Testis (tissue), 2 donors: Measurements from ENCODE around the gene SRGAP1.

ENCODE experiments used
- POLR2A ChIP-seq: fragments of 450-650 bp; IDR thresholded peaks from one replicate; pipeline ENCODE4 v1.6.1; 2017; ENCODE audit warnings: antibody characterized with exemption, mild to moderate bottlenecking, moderate library complexity
- TF ChIP-seq, protein P1 (sequence below), 3 experiments: fragments of 450-650 bp in 2 of 3; fragments of 200-600 bp in 1 of 3; sonication (generic) in 1 of 3; IDR thresholded peaks; one replicate each; pipeline ENCODE4 v1.5.1; 2016 to 2019; ENCODE audit warnings: antibody characterized with exemption in 3 of 3, mild to moderate bottlenecking in 2 of 3, moderate library complexity in 1 of 3

DNA sequence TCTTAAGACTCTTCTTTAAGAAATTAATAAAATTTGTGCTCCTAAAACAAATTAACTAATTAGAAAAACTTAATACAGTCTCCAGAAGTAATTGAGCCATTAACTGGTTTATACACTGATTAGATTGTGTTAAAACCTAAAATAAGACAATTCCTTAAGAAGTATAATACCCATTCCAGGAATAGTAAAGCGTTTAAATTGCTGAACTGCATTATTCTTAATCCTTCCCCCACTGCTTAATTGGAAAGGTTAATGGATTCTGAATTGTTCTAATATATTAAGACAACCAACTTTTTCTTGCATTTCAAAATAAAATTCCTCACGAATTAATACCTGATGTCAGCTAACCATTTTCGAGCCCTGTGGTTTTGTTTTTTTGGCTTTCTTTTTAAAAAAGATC, 249.2 kb downstream of the SRGAP1 start:
- TF ChIP-seq, protein P1, sequence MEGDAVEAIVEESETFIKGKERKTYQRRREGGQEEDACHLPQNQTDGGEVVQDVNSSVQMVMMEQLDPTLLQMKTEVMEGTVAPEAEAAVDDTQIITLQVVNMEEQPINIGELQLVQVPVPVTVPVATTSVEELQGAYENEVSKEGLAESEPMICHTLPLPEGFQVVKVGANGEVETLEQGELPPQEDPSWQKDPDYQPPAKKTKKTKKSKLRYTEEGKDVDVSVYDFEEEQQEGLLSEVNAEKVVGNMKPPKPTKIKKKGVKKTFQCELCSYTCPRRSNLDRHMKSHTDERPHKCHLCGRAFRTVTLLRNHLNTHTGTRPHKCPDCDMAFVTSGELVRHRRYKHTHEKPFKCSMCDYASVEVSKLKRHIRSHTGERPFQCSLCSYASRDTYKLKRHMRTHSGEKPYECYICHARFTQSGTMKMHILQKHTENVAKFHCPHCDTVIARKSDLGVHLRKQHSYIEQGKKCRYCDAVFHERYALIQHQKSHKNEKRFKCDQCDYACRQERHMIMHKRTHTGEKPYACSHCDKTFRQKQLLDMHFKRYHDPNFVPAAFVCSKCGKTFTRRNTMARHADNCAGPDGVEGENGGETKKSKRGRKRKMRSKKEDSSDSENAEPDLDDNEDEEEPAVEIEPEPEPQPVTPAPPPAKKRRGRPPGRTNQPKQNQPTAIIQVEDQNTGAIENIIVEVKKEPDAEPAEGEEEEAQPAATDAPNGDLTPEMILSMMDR (IDR thresholded peaks at IDR 0.05) = no peak
- TF ChIP-seq POLR2A = no peak
